PC-9 (cell line): ENCODE data around the gene NAGPA.

Experiments
- EZH2 ChIP-seq: fragments of 200-600 bp; sonication (generic); IDR thresholded peaks from 2 replicates; pipeline ENCODE4 v1.8.0; 2017; ENCODE audit warnings: antibody characterized with exemption, low read depth
- TF ChIP-seq, protein P1 (sequence below): fragments of 200-600 bp; sonication (generic); conservative IDR thresholded peaks from 2 replicates; pipeline ENCODE4 v1.6.1; 2017; ENCODE audit warnings: mixed run types, antibody characterized with exemption, mild to moderate bottlenecking, moderate library complexity

DNA sequence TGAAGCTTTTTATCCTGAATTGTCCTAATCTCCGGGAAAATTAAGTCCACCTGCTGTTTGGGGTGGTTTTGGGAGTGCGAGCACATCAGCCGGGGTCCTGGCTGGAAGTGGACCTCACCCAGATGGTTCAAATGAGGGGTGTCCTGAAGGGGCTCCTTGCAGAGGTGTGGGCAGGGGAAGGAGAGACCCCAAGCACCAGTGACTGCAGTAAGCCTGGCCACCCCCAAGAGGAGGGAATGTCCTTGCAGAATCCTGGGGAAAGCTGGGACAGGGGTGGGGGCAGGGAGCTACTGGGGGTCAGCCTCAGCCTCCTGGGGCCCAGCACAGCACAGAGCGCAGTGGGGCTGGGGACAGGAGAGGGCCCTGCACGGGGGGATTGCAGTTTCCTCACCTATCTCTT, 29.4 kb downstream of the NAGPA start:
- TF ChIP-seq, protein P1, sequence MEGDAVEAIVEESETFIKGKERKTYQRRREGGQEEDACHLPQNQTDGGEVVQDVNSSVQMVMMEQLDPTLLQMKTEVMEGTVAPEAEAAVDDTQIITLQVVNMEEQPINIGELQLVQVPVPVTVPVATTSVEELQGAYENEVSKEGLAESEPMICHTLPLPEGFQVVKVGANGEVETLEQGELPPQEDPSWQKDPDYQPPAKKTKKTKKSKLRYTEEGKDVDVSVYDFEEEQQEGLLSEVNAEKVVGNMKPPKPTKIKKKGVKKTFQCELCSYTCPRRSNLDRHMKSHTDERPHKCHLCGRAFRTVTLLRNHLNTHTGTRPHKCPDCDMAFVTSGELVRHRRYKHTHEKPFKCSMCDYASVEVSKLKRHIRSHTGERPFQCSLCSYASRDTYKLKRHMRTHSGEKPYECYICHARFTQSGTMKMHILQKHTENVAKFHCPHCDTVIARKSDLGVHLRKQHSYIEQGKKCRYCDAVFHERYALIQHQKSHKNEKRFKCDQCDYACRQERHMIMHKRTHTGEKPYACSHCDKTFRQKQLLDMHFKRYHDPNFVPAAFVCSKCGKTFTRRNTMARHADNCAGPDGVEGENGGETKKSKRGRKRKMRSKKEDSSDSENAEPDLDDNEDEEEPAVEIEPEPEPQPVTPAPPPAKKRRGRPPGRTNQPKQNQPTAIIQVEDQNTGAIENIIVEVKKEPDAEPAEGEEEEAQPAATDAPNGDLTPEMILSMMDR: no peak
- TF ChIP-seq EZH2: no peak
